Measurements from ENCODE around the gene NINJ2.

NINJ2 gene

DNA sequence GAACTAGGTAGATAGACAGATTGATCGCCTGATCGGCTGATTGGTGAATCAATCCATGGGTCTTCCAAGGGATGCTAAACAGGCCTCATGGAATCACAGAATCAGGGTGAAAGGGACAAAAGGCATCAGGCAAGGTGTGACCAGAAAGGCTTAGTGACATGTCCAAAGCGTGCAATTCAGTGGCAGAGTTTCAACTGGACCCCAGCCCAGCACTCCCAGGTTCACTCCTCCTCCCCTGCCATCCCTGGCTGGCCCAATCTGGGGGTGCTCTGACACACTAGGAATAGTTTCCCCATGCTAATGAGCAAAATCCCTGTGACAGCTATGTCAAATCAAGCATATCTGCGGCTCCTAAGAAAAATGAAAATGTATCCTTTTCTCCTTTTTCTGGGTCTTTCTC is 50.4 kb downstream of the NINJ2 start:
- TF ChIP-seq, protein P1, sequence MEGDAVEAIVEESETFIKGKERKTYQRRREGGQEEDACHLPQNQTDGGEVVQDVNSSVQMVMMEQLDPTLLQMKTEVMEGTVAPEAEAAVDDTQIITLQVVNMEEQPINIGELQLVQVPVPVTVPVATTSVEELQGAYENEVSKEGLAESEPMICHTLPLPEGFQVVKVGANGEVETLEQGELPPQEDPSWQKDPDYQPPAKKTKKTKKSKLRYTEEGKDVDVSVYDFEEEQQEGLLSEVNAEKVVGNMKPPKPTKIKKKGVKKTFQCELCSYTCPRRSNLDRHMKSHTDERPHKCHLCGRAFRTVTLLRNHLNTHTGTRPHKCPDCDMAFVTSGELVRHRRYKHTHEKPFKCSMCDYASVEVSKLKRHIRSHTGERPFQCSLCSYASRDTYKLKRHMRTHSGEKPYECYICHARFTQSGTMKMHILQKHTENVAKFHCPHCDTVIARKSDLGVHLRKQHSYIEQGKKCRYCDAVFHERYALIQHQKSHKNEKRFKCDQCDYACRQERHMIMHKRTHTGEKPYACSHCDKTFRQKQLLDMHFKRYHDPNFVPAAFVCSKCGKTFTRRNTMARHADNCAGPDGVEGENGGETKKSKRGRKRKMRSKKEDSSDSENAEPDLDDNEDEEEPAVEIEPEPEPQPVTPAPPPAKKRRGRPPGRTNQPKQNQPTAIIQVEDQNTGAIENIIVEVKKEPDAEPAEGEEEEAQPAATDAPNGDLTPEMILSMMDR (IDR thresholded peaks at IDR 0.05; ENCODE audit: borderline replicate concordance, control extremely low read depth, extremely low read depth, insufficient read depth, missing control alignments) = no peak
- in situ Hi-C loops (cut with MboI; ENCODE audit: low sequenced_read_pairs, unreplicated experiment) = no loop called here
- DNase-seq (ENCODE audit: low spot score) = no peak

DNA sequence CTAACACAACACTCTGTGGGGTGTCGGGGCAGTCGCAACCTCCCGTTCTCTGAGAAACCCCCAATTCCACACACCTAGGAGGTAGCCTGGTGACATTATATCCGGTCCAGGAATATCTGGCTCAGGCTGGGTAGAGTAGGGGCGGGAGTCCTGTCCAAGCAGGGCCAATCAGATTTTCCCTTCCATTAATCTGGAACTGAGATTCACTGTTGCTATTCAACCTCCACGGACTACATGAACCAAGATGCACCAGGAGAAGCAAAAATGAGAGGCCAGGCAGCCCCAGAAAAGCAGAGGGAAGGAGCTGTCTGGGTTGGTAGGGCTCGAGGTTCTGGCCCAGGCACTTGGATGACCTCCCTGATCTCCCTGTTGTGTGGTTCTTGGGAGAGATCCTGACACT is 51.0 kb downstream of the NINJ2 start:
- no peak for DNase-seq (ENCODE audit: low spot score)
- TF ChIP-seq, protein P1 (IDR thresholded peaks at IDR 0.05; ENCODE audit: borderline replicate concordance, control extremely low read depth, extremely low read depth, insufficient read depth, missing control alignments) = no peak
- in situ Hi-C loops (cut with MboI; ENCODE audit: low sequenced_read_pairs, unreplicated experiment) = no loop called here

DNA sequence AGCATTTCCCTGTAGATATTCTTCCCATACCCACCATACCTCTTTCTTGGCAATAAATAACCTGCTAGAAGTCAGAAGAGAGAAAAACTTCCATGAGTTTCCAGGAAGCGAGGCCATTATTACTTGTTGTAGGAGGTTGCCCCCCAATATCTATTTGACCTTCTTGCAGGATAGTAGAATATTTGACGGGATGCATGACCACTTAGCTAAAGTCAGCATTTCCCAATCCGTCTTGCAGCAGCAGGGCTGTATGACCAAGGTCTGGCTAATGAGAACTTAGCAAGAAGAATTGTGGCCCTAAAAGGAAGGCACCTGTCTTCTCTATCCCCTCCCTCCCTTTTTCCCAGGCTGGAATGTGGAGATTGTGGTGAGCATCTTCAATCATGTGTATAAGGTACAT is 51.5 kb downstream of the NINJ2 start:
- DNase-seq (ENCODE audit: low spot score) = no peak
- in situ Hi-C loops (cut with MboI; ENCODE audit: low sequenced_read_pairs, unreplicated experiment) = no loop called here
- TF ChIP-seq, protein P1 (IDR thresholded peaks at IDR 0.05; ENCODE audit: borderline replicate concordance, control extremely low read depth, extremely low read depth, insufficient read depth, missing control alignments) = no peak

DNA sequence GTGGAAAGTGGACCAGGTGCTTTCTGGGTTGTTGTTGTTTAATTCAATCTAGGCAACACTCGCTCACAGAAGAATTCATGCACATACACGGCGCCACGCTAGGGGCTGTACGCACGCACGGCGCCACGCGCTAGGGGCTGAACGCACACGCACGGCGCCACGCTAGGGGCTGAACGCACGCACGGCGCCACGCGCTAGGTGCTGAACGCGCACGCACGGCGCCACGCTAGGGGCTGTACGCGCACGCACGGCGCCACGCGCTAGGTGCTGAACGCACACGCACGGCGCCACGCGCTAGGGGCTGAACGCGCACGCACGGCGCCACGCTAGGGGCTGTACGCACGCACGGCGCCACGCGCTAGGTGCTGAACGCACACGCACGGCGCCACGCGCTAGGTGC is 54.3 kb downstream of the NINJ2 start:
- in situ Hi-C loops (cut with MboI; ENCODE audit: low sequenced_read_pairs, unreplicated experiment) = no loop called here
- TF ChIP-seq, protein P1 (IDR thresholded peaks at IDR 0.05; ENCODE audit: borderline replicate concordance, control extremely low read depth, extremely low read depth, insufficient read depth, missing control alignments) = no peak
- no peak for DNase-seq (ENCODE audit: low spot score)

DNA sequence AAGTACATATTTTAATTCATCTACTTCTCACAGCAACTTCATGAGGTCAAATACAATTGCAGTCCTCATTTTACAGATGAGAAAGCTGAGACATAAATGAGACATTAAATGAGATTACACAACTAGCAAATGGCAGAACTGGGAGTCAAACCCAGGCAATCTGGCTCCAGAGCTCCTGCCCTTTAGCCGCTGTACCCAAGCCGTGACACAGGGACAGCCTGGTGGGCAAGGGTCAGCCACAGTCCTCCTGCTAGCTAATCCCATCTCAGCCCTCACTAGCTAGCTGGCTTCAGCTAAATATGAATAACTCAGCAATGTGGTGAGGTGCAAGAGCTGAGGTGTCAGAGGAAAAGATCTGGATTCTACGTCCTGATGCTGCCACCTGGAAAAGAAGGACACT is 54.8 kb downstream of the NINJ2 start:
- DNase-seq (ENCODE audit: low spot score) = no peak
- TF ChIP-seq, protein P1 (IDR thresholded peaks at IDR 0.05; ENCODE audit: borderline replicate concordance, control extremely low read depth, extremely low read depth, insufficient read depth, missing control alignments) = no peak
- in situ Hi-C loops (cut with MboI; ENCODE audit: low sequenced_read_pairs, unreplicated experiment) = no loop called here

DNA sequence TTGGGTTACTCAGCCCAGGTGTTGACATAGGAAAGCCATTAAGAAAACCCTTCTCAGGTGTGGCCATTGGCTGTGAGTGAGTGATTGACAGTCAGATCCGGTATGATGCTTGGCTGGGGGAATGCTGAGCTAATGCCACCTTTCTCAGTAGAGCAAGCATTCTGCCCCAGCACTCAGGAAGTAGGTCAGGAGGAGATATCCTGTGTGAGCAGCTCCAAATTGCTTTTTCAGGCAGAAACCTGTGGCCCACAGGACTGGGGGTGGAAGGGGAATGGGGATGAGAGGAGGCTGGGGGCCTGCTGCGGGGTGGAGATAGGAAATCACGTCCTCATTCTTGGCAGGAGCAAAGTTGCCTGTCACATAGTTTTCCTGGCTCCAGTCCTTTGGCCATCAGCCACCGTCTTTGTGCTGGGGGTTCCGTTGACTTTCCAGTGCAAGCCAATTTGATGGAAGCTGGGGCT is 55.7 kb downstream of the NINJ2 start:
- TF ChIP-seq, protein P1 (IDR thresholded peaks at IDR 0.05; ENCODE audit: borderline replicate concordance, control extremely low read depth, extremely low read depth, insufficient read depth, missing control alignments) = no peak
- in situ Hi-C loops (cut with MboI; ENCODE audit: low sequenced_read_pairs, unreplicated experiment) = no loop called here
- DNase-seq (ENCODE audit: low spot score) = no peak

DNA sequence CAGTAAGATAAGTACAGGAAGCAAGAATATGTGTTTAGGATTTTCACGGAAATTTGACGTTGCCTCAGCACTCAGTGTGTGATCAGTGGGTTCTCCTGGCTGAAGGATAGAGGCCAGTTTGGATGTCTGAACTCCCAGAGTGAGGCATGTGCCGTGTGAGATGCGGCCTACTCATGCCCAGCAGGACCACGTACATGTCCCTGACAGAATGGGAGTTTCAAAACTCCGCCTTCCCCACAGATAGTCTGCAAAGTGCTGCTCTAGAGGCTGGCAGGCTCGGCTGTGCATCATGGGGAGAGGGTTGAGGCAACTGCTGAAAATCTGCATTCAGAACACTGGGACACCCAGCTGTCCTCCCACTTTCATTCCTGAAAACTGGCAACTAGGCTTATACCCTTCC is 58.3 kb downstream of the NINJ2 start:
- DNase-seq (ENCODE audit: low spot score) = no peak
- TF ChIP-seq, protein P1 (IDR thresholded peaks at IDR 0.05; ENCODE audit: borderline replicate concordance, control extremely low read depth, extremely low read depth, insufficient read depth, missing control alignments) = no peak
- in situ Hi-C loops (cut with MboI; ENCODE audit: low sequenced_read_pairs, unreplicated experiment) = no loop called here
